ENCODE data around the gene RBFA. TPM values are rescaled to one million over a fixed set of nuclear protein-coding genes. Genes with fewer than 3 reads are reported as not detected.
A peak's percentile ranks its signal among the peaks of the same experiment; 100 is the strongest.

RBFA gene
- total and polyA plus RNA-seq, 2 of the 13 experiments (the other 11 are each of a cell fraction or from before 2014, with no cell fraction given): 29.7 to 42.4 TPM

GRCh38 chr18:80033181-80034067 lies 810 bp upstream of the RBFA start (continued):
- TF ChIP-seq ZNF574 (CRISPR knock-in tag; IDR thresholded peaks at IDR 0.05): peak; percentile 44; the same call in 1 of the 2 replicates
- TF ChIP-seq TP53 (CRISPR knock-in tag; conservative IDR thresholded peaks at IDR 0.05): no peak
- TF ChIP-seq ZNF747 (CRISPR knock-in tag; IDR thresholded peaks at IDR 0.05; ENCODE audit: borderline replicate concordance): 0 out of 2 replicates have a peak, but pooled peaks have one; percentile 44
- TF ChIP-seq THYN1 (CRISPR knock-in tag; IDR thresholded peaks at IDR 0.05; ENCODE audit: borderline replicate concordance, low read depth): no peak
- peak; percentile 26; the same call in 1 of the 2 replicates for TF ChIP-seq ZNF777 (CRISPR knock-in tag; IDR thresholded peaks at IDR 0.05)
- no peak; the same call in 1 of the 2 replicates for TF ChIP-seq POLR2AphosphoS5 (IDR thresholded peaks at IDR 0.05; ENCODE audit: low read depth, low read length)
- peak; percentile 65 for TF ChIP-seq GABPB1 (CRISPR knock-in tag; IDR thresholded peaks at IDR 0.05)
- no peak for TF ChIP-seq RARG (CRISPR knock-in tag; IDR thresholded peaks at IDR 0.05; ENCODE audit: low read depth)
- TF ChIP-seq ZFP62 (CRISPR knock-in tag; IDR thresholded peaks at IDR 0.05): no peak
- TF ChIP-seq ZNF724P (CRISPR knock-in tag; IDR thresholded peaks at IDR 0.05; ENCODE audit: borderline replicate concordance): peak; percentile 50; the same call in 1 of the 2 replicates
- no peak for TF ChIP-seq KDM5A (IDR thresholded peaks at IDR 0.05; ENCODE audit: borderline replicate concordance, low read length)
- peak; percentile 61 for TF ChIP-seq SP2 (CRISPR knock-in tag; IDR thresholded peaks at IDR 0.05)
- no peak for TF ChIP-seq CEBPZ (IDR thresholded peaks at IDR 0.05; ENCODE audit: low read length)
- peak; percentile 39 for TF ChIP-seq KDM2A (CRISPR knock-in tag; IDR thresholded peaks at IDR 0.05; ENCODE audit: borderline replicate concordance, low read depth)
- peak; percentile 50; the same call in 1 of the 2 replicates for TF ChIP-seq RBFOX2 (IDR thresholded peaks at IDR 0.05; ENCODE audit: low read depth, low read length)
- TF ChIP-seq DRAP1 (CRISPR knock-in tag; IDR thresholded peaks at IDR 0.05): 0 out of 2 replicates have a peak, but pooled peaks have one; percentile 9
- peak; percentile 71 for TF ChIP-seq SALL1 (CRISPR knock-in tag; IDR thresholded peaks at IDR 0.05)
- peak; percentile 61 for TF ChIP-seq NRL (CRISPR knock-in tag; IDR thresholded peaks at IDR 0.05; ENCODE audit: borderline replicate concordance)

All from HepG2 (cell line).